ENCODE results near the gene TANGO2.

DNA sequence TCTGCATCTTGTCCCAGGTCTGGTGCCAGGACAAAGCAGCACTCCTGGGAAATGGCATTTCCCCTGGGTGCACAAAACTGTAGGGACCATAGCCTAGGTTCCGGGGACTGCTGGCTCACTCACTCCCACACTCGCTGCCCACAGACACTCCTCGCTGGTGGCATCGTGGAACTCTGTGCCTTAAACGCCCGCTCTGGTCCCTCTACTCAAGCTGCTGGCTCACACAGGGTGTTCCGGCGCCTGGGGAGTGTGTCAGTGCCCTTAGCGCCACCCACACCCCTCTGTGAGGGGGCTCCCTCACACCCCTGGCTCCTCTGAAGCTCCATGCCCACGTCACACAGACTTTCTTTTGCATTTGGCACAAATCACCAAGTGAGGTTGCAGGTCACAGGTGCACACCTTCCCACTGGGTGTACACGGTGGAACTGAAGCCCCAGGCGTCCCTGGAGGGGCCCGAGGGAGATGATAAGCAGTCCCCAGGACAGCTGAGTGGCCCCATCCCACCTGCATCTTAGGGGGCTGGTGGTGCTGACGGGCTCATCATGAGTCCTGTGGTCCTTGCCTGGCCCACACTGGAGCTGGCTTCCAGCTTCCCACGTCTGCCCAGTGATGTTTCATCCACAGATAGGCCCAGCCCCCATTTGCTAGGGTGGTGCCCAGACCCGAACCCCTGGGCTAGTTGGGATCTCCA, 35.9 kb downstream of the TANGO2 start:
- TF ChIP-seq, protein P1, sequence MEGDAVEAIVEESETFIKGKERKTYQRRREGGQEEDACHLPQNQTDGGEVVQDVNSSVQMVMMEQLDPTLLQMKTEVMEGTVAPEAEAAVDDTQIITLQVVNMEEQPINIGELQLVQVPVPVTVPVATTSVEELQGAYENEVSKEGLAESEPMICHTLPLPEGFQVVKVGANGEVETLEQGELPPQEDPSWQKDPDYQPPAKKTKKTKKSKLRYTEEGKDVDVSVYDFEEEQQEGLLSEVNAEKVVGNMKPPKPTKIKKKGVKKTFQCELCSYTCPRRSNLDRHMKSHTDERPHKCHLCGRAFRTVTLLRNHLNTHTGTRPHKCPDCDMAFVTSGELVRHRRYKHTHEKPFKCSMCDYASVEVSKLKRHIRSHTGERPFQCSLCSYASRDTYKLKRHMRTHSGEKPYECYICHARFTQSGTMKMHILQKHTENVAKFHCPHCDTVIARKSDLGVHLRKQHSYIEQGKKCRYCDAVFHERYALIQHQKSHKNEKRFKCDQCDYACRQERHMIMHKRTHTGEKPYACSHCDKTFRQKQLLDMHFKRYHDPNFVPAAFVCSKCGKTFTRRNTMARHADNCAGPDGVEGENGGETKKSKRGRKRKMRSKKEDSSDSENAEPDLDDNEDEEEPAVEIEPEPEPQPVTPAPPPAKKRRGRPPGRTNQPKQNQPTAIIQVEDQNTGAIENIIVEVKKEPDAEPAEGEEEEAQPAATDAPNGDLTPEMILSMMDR (IDR thresholded peaks at IDR 0.05) = no peak
- no peak for TF ChIP-seq MAX (IDR thresholded peaks at IDR 0.05; ENCODE audit: low read depth)
- no peak for TF ChIP-seq TEAD4 (IDR thresholded peaks at IDR 0.05; ENCODE audit: borderline replicate concordance, insufficient read depth)
- TF ChIP-seq RFX5 (IDR thresholded peaks at IDR 0.05; ENCODE audit: low read length) = no peak
- TF ChIP-seq POLR2AphosphoS5 (IDR thresholded peaks at IDR 0.05; ENCODE audit: low read depth, low read length) = no peak
- TF ChIP-seq SIN3A (IDR thresholded peaks at IDR 0.05; ENCODE audit: borderline replicate concordance, low read depth, low read length) = no peak
- TF ChIP-seq, protein P2, sequence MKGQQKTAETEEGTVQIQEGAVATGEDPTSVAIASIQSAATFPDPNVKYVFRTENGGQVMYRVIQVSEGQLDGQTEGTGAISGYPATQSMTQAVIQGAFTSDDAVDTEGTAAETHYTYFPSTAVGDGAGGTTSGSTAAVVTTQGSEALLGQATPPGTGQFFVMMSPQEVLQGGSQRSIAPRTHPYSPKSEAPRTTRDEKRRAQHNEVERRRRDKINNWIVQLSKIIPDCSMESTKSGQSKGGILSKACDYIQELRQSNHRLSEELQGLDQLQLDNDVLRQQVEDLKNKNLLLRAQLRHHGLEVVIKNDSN (IDR thresholded peaks at IDR 0.05; ENCODE audit: borderline replicate concordance, low read depth) = no peak
- TF ChIP-seq GABPA (IDR thresholded peaks at IDR 0.05; ENCODE audit: low read depth) = no peak
- TF ChIP-seq RAD21 (IDR thresholded peaks at IDR 0.05; ENCODE audit: low read length) = no peak
- no peak for TF ChIP-seq FOSL2 (IDR thresholded peaks at IDR 0.05; ENCODE audit: borderline replicate concordance, low read depth)
- TF ChIP-seq, protein P3, sequence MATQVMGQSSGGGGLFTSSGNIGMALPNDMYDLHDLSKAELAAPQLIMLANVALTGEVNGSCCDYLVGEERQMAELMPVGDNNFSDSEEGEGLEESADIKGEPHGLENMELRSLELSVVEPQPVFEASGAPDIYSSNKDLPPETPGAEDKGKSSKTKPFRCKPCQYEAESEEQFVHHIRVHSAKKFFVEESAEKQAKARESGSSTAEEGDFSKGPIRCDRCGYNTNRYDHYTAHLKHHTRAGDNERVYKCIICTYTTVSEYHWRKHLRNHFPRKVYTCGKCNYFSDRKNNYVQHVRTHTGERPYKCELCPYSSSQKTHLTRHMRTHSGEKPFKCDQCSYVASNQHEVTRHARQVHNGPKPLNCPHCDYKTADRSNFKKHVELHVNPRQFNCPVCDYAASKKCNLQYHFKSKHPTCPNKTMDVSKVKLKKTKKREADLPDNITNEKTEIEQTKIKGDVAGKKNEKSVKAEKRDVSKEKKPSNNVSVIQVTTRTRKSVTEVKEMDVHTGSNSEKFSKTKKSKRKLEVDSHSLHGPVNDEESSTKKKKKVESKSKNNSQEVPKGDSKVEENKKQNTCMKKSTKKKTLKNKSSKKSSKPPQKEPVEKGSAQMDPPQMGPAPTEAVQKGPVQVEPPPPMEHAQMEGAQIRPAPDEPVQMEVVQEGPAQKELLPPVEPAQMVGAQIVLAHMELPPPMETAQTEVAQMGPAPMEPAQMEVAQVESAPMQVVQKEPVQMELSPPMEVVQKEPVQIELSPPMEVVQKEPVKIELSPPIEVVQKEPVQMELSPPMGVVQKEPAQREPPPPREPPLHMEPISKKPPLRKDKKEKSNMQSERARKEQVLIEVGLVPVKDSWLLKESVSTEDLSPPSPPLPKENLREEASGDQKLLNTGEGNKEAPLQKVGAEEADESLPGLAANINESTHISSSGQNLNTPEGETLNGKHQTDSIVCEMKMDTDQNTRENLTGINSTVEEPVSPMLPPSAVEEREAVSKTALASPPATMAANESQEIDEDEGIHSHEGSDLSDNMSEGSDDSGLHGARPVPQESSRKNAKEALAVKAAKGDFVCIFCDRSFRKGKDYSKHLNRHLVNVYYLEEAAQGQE (IDR thresholded peaks at IDR 0.05; ENCODE audit: low read depth, low read length) = no peak
